WTC11 (cell line): ENCODE measurements around the gene OR8J3. TPM values are rescaled to one million over a fixed set of nuclear protein-coding genes. Genes with fewer than 3 reads are reported as not detected.

Experiments used
- ATAC-seq: fragments of 200-7000 bp; cut with Tn5 transposase; 2 replicates; pipeline ENCODE4 v1.10.0; 2021; ENCODE audit warnings: mild to moderate bottlenecking, moderate library complexity
- CTCF ChIA-PET: fragments of 300-600 bp; sonication (Branson Sonifier 250); formaldehyde crosslinking; loops from one replicate; lab custom pipeline; 2021; ENCODE audit warnings: antibody characterized with exemption; lab: Charles Lee
- POLR2A ChIA-PET: fragments of 350-600 bp; sonication (Branson Sonifier 250); formaldehyde crosslinking; loops from one replicate; lab custom pipeline; 2021; ENCODE audit warnings: antibody characterized with exemption; lab: Charles Lee
- DNase-seq: peaks from one replicate; pipeline ENCODE4 v3.0.0; 2021; ENCODE audit warnings: low spot score
- H3K27ac Mint-ChIP-seq: 2 replicates; pipeline ENCODE4 v1.8.0; 2021; ENCODE audit warnings: mixed read lengths
- H3K27me3 Mint-ChIP-seq: 2 replicates; pipeline ENCODE4 v1.8.0; 2021; ENCODE audit warnings: low read depth, mild to moderate bottlenecking, moderate library complexity, mixed read lengths
- H3K36me3 Mint-ChIP-seq: 2 replicates; pipeline ENCODE4 v1.8.0; 2021; ENCODE audit warnings: mixed read lengths
- H3K4me1 Mint-ChIP-seq: 2 replicates; pipeline ENCODE4 v1.8.0; 2022; ENCODE audit warnings: mixed read lengths
- H3K4me3 Mint-ChIP-seq: 2 replicates; pipeline ENCODE4 v1.8.0; 2021; ENCODE audit warnings: mild to moderate bottlenecking, moderate library complexity, mixed read lengths
- H3K9me3 Mint-ChIP-seq: 2 replicates; pipeline ENCODE4 v1.8.0; 2021; ENCODE audit warnings: mixed read lengths
- ELF4 ChIP-seq: sonication (generic); formaldehyde crosslinking; IDR thresholded peaks from 2 replicates; pipeline ENCODE4 v1.8.1; 2022; ENCODE audit warnings: low read depth, mild to moderate bottlenecking, moderate library complexity, missing genetic modification reagents
- HMGA2 ChIP-seq: fragments of 250-450 bp; sonication (Bioruptor Pico); IDR thresholded peaks from 2 replicates; pipeline ENCODE4 v1.4.0; 2021; ENCODE audit warnings: mild to moderate bottlenecking, moderate library complexity
- KAT7 ChIP-seq: sonication (generic); formaldehyde crosslinking; IDR thresholded peaks from 2 replicates; pipeline ENCODE4 v1.8.1; 2023; ENCODE audit warnings: missing genetic modification reagents, mild to moderate bottlenecking, borderline replicate concordance
- NFE2L1 ChIP-seq: sonication (generic); formaldehyde crosslinking; IDR thresholded peaks from 2 replicates; pipeline ENCODE4 v1.8.1; 2023; ENCODE audit warnings: missing genetic modification reagents
- RELA ChIP-seq: sonication (generic); formaldehyde crosslinking; IDR thresholded peaks from 2 replicates; pipeline ENCODE4 v1.8.1; 2022; ENCODE audit warnings: missing genetic modification reagents, mild to moderate bottlenecking, borderline replicate concordance
- TEAD1 ChIP-seq: sonication (generic); formaldehyde crosslinking; IDR thresholded peaks from 2 replicates; pipeline ENCODE4 v1.8.0; 2022; ENCODE audit warnings: mild to moderate bottlenecking, missing genetic modification reagents
- ZBTB21 ChIP-seq: sonication (generic); formaldehyde crosslinking; IDR thresholded peaks from 2 replicates; pipeline ENCODE4 v1.8.1; 2023; ENCODE audit warnings: mild to moderate bottlenecking, missing genetic modification reagents, borderline replicate concordance
- ZNF121 ChIP-seq: sonication (generic); formaldehyde crosslinking; IDR thresholded peaks from 2 replicates; pipeline ENCODE4 v1.8.0; 2023; ENCODE audit warnings: missing genetic modification reagents
- ZNF219 ChIP-seq: sonication (generic); formaldehyde crosslinking; IDR thresholded peaks from 2 replicates; pipeline ENCODE4 v1.8.0; 2023; ENCODE audit warnings: missing genetic modification reagents, mild to moderate bottlenecking, borderline replicate concordance
- ZNF396 ChIP-seq: fragments of 250-450 bp; sonication (Bioruptor Pico); IDR thresholded peaks from 2 replicates; pipeline ENCODE4 v1.8.0; 2021; ENCODE audit warnings: mild to moderate bottlenecking, moderate library complexity, borderline replicate concordance
- total RNA-seq: library from RNA; stranded (reverse); gene quantifications from 3 replicates; pipeline ENCODE4 v1.2.3, GENCODE V29; 2021
- TF ChIP-seq, protein P1 (sequence below): sonication (generic); formaldehyde crosslinking; IDR thresholded peaks from 2 replicates; pipeline ENCODE4 v1.8.1; 2023; ENCODE audit warnings: mild to moderate bottlenecking, missing genetic modification reagents, borderline replicate concordance
- TF ChIP-seq, protein P2 (sequence below): sonication (generic); formaldehyde crosslinking; IDR thresholded peaks from 2 replicates; pipeline ENCODE4 v1.8.0; 2022; ENCODE audit warnings: missing genetic modification reagents
- TF ChIP-seq, protein P3 (sequence below): sonication (generic); formaldehyde crosslinking; IDR thresholded peaks from 2 replicates; pipeline ENCODE4 v1.8.1; 2023; ENCODE audit warnings: mild to moderate bottlenecking, missing genetic modification reagents
- TF ChIP-seq, protein P4 (sequence below): sonication (generic); formaldehyde crosslinking; IDR thresholded peaks from 2 replicates; pipeline ENCODE4 v1.8.0; 2023; ENCODE audit warnings: missing genetic modification reagents

OR8J3 gene
- total RNA-seq, 1 experiment from 2014 or later: not detected

DNA sequence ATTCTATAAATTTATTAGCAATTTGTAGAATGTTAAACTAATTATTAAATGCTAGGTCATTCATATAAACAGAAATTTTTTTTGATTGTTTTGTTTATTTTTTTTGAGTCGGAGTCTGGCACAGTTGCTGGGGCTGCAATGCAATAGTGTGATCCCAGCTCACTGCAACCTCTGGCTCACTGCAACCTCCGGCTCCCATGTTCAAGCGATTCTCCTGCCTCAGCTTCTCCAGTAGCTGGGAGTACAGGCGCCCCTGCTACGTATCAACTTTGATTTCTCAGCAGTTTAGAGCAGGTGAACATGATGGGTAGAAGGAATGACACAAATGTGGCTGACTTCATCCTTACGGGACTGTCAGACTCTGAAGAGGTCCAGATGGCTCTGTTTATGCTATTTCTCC, 17.9 kb downstream of the OR8J3 start, which contains the start of gene OR8H3:
Gene OR8H3, plus strand, starts transcription at position 301 of the 400 bp plus-strand sequence. Its CDS starts 0 bp downstream, at position 301.
- ATAC-seq: no peak
- H3K27me3 Mint-ChIP-seq: no peaks in the 10 kb centered on the region; the same call in 1 of the 2 replicates
- H3K4me3 Mint-ChIP-seq: no peak within 1 kb of the TSS
- no peaks in the 10 kb centered on the region for H3K36me3 Mint-ChIP-seq
- TF ChIP-seq, protein P1, sequence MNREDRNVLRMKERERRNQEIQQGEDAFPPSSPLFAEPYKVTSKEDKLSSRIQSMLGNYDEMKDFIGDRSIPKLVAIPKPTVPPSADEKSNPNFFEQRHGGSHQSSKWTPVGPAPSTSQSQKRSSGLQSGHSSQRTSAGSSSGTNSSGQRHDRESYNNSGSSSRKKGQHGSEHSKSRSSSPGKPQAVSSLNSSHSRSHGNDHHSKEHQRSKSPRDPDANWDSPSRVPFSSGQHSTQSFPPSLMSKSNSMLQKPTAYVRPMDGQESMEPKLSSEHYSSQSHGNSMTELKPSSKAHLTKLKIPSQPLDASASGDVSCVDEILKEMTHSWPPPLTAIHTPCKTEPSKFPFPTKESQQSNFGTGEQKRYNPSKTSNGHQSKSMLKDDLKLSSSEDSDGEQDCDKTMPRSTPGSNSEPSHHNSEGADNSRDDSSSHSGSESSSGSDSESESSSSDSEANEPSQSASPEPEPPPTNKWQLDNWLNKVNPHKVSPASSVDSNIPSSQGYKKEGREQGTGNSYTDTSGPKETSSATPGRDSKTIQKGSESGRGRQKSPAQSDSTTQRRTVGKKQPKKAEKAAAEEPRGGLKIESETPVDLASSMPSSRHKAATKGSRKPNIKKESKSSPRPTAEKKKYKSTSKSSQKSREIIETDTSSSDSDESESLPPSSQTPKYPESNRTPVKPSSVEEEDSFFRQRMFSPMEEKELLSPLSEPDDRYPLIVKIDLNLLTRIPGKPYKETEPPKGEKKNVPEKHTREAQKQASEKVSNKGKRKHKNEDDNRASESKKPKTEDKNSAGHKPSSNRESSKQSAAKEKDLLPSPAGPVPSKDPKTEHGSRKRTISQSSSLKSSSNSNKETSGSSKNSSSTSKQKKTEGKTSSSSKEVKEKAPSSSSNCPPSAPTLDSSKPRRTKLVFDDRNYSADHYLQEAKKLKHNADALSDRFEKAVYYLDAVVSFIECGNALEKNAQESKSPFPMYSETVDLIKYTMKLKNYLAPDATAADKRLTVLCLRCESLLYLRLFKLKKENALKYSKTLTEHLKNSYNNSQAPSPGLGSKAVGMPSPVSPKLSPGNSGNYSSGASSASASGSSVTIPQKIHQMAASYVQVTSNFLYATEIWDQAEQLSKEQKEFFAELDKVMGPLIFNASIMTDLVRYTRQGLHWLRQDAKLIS (CRISPR knock-in tag): no peak
- TF ChIP-seq, protein P2, sequence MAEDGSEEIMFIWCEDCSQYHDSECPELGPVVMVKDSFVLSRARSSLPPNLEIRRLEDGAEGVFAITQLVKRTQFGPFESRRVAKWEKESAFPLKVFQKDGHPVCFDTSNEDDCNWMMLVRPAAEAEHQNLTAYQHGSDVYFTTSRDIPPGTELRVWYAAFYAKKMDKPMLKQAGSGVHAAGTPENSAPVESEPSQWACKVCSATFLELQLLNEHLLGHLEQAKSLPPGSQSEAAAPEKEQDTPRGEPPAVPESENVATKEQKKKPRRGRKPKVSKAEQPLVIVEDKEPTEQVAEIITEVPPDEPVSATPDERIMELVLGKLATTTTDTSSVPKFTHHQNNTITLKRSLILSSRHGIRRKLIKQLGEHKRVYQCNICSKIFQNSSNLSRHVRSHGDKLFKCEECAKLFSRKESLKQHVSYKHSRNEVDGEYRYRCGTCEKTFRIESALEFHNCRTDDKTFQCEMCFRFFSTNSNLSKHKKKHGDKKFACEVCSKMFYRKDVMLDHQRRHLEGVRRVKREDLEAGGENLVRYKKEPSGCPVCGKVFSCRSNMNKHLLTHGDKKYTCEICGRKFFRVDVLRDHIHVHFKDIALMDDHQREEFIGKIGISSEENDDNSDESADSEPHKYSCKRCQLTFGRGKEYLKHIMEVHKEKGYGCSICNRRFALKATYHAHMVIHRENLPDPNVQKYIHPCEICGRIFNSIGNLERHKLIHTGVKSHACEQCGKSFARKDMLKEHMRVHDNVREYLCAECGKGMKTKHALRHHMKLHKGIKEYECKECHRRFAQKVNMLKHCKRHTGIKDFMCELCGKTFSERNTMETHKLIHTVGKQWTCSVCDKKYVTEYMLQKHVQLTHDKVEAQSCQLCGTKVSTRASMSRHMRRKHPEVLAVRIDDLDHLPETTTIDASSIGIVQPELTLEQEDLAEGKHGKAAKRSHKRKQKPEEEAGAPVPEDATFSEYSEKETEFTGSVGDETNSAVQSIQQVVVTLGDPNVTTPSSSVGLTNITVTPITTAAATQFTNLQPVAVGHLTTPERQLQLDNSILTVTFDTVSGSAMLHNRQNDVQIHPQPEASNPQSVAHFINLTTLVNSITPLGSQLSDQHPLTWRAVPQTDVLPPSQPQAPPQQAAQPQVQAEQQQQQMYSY (CRISPR knock-in tag): no peak
- TF ChIP-seq RELA (CRISPR knock-in tag) (no peak), TEAD1 (CRISPR knock-in tag) (no peak), ZNF121 (no peak), NFE2L1 (no peak), ZNF396 (CRISPR knock-in tag) (no peak), KAT7 (no peak), ELF4 (CRISPR knock-in tag) (no peak), ZNF219 (no peak)
- TF ChIP-seq, protein P3, sequence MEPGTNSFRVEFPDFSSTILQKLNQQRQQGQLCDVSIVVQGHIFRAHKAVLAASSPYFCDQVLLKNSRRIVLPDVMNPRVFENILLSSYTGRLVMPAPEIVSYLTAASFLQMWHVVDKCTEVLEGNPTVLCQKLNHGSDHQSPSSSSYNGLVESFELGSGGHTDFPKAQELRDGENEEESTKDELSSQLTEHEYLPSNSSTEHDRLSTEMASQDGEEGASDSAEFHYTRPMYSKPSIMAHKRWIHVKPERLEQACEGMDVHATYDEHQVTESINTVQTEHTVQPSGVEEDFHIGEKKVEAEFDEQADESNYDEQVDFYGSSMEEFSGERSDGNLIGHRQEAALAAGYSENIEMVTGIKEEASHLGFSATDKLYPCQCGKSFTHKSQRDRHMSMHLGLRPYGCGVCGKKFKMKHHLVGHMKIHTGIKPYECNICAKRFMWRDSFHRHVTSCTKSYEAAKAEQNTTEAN (CRISPR knock-in tag): no peak
- H3K9me3 Mint-ChIP-seq: peaks cover 5% of the 10 kb centered on the region
- CTCF ChIA-PET: no interaction called here
- no peak within 1 kb of the TSS for H3K27ac Mint-ChIP-seq
- no peak for DNase-seq
- H3K4me1 Mint-ChIP-seq: no peaks in the 10 kb centered on the region
- POLR2A ChIA-PET: no interaction called here

DNA sequence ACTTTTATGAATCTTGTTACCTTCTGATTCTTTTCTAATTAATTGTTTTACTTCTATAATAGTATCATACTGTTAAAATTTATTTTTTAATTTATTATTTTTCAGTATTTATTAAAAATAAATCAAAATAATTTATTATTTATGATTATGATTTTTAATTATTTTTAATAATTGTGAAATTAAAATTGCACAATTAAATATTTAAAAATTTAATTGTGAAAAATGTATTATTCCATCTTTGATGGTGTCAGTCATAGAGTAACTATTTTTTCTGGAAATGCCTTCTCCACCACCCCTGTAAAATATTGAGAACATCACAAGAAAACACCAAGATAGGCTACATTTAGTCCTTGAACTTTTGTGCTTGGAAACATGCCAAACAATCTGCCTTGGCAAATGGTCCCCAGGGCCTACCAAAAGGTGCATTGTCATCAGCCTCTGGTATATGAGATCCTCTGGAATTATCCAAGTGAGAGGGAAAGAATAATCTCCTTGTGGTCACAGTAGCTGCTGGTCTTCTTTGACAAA, 36.7 kb downstream of the OR8J3 start, which contains the start of gene OR8H2:
Gene OR8H2, plus strand, starts transcription at position 478 of the 528 bp plus-strand sequence. CDS start 1,356 bp downstream, outside the sequence.
- Mint-ChIP-seq H3K27ac (no peak within 1 kb of the TSS), H3K27me3 (no peaks in the 10 kb centered on the region), H3K4me3 (no peak within 1 kb of the TSS), H3K9me3 (peaks cover 12% of the 10 kb centered on the region), H3K36me3 (no peaks in the 10 kb centered on the region), H3K4me1 (no peaks in the 10 kb centered on the region)
- DNase-seq (no peak), ATAC-seq (no peak)
- ChIA-PET CTCF (interaction anchor here (0.6 kb wide), 1 partner anchor 102 kb away, joined by 3 read pairs; no protein-coding TSS in a partner anchor), POLR2A (no interaction called here)
- no peak for TF ChIP-seq ZBTB21 (CRISPR knock-in tag)
- peak; percentile 97 for TF ChIP-seq HMGA2 (CRISPR knock-in tag)
- TF ChIP-seq, protein P4, sequence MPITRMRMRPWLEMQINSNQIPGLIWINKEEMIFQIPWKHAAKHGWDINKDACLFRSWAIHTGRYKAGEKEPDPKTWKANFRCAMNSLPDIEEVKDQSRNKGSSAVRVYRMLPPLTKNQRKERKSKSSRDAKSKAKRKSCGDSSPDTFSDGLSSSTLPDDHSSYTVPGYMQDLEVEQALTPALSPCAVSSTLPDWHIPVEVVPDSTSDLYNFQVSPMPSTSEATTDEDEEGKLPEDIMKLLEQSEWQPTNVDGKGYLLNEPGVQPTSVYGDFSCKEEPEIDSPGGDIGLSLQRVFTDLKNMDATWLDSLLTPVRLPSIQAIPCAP: no peak
